ENCODE measurements around the gene ARPC1B.

Gene ARPC1B

GRCh38 chr7:99398891-99399445, 24.4 kb downstream of the ARPC1B start:
- no peak for ATAC-seq (ENCODE audit: low read depth)
- Histone ChIP-seq H3K9me3 (ENCODE audit: severe bottlenecking) (no peaks in the 10 kb centered on the region), H3K27me3 (ENCODE audit: insufficient read depth, poor library complexity, severe bottlenecking) (no peaks in the 10 kb centered on the region), H3K27ac (ENCODE audit: poor library complexity, severe bottlenecking) (no peak overlapping the region), H3K4me3 (ENCODE audit: severe bottlenecking) (no peak overlapping the region), H3K36me3 (ENCODE audit: low read depth) (peaks cover 89% of the 10 kb centered on the region), H3K4me1 (ENCODE audit: insufficient read depth, poor library complexity, severe bottlenecking) (no peaks in the 10 kb centered on the region)
- DNase-seq (ENCODE audit: low spot score), result no peak
- no peak for TF ChIP-seq CTCF (IDR thresholded peaks at IDR 0.05; ENCODE audit: poor library complexity, severe bottlenecking)

- ATAC-seq (ENCODE audit: low read depth), result no peak
- no peaks in the 10 kb centered on the region for H3K4me1 ChIP-seq (ENCODE audit: insufficient read depth, poor library complexity, severe bottlenecking)
- no peaks in the 10 kb centered on the region for H3K9me3 ChIP-seq (ENCODE audit: severe bottlenecking)
- no peak overlapping the region for H3K27ac ChIP-seq (ENCODE audit: poor library complexity, severe bottlenecking)
- no peak for DNase-seq (ENCODE audit: low spot score)
- no peak for TF ChIP-seq CTCF (IDR thresholded peaks at IDR 0.05; ENCODE audit: poor library complexity, severe bottlenecking)
- H3K27me3 ChIP-seq (ENCODE audit: insufficient read depth, poor library complexity, severe bottlenecking), result no peaks in the 10 kb centered on the region
- no peak overlapping the region for H3K4me3 ChIP-seq (ENCODE audit: severe bottlenecking)
- peaks cover 92% of the 10 kb centered on the region for H3K36me3 ChIP-seq (ENCODE audit: low read depth)
These were observed 25.1 kb downstream of the ARPC1B start for GRCh38 chr7:99399597-99399996.

- no peak for DNase-seq (ENCODE audit: low spot score)
- H3K36me3 ChIP-seq (ENCODE audit: low read depth), result peaks cover 80% of the 10 kb centered on the region
These were observed 28.3 kb downstream of the ARPC1B start for GRCh38 chr7:99402854-99403253.

DNA sequence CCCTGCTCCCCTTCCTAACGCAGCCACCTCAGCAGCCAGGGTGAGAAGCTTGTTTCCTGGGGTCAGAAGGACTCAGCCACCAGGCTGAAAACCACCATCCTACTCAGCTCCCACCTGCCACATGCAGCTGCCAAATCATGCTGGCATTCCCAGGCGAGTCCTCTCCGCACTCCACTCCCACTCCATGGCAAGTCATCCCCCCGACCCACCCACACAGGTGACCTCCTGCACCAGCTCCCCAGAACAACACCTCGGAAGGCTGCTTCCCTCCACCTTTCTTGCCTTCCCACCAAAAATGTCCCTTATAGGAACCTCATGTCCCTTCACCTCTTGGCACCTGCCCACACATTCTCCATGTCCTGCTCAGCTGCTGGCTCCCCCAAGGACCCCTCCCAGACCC, 29.2 kb downstream of the ARPC1B start:
- H3K9me3 ChIP-seq (ENCODE audit: severe bottlenecking), result no peaks in the 10 kb centered on the region
- no peak for TF ChIP-seq CTCF (IDR thresholded peaks at IDR 0.05; ENCODE audit: poor library complexity, severe bottlenecking)
- H3K4me1 ChIP-seq (ENCODE audit: insufficient read depth, poor library complexity, severe bottlenecking), result peaks cover 6% of the 10 kb centered on the region
- no peak for ATAC-seq (ENCODE audit: low read depth)
- H3K27me3 ChIP-seq (ENCODE audit: insufficient read depth, poor library complexity, severe bottlenecking), result no peaks in the 10 kb centered on the region
- H3K27ac ChIP-seq (ENCODE audit: poor library complexity, severe bottlenecking), result no peak overlapping the region
- H3K36me3 ChIP-seq (ENCODE audit: low read depth), result peaks cover 75% of the 10 kb centered on the region
- H3K4me3 ChIP-seq (ENCODE audit: severe bottlenecking), result no peak overlapping the region
- no peak for DNase-seq (ENCODE audit: low spot score)

More at GRCh38 chr7:99402854-99403253, 28.3 kb downstream of the ARPC1B start:
- no peaks in the 10 kb centered on the region for H3K27me3 ChIP-seq (ENCODE audit: insufficient read depth, poor library complexity, severe bottlenecking)
- H3K4me3 ChIP-seq (ENCODE audit: severe bottlenecking), result no peak overlapping the region
- H3K27ac ChIP-seq (ENCODE audit: poor library complexity, severe bottlenecking), result no peak overlapping the region
- peaks cover 6% of the 10 kb centered on the region for H3K4me1 ChIP-seq (ENCODE audit: insufficient read depth, poor library complexity, severe bottlenecking)
- ATAC-seq (ENCODE audit: low read depth), result no peak
- no peak for TF ChIP-seq CTCF (IDR thresholded peaks at IDR 0.05; ENCODE audit: poor library complexity, severe bottlenecking)
- no peaks in the 10 kb centered on the region for H3K9me3 ChIP-seq (ENCODE audit: severe bottlenecking)

GRCh38 chr7:99404235-99404976, 29.9 kb downstream of the ARPC1B start:
- peaks cover 6% of the 10 kb centered on the region for H3K4me1 ChIP-seq (ENCODE audit: insufficient read depth, poor library complexity, severe bottlenecking)
- ATAC-seq (ENCODE audit: low read depth) (no peak), DNase-seq (ENCODE audit: low spot score) (no peak)
- H3K36me3 ChIP-seq (ENCODE audit: low read depth), result peaks cover 69% of the 10 kb centered on the region
- no peak overlapping the region for H3K4me3 ChIP-seq (ENCODE audit: severe bottlenecking)
- H3K27me3 ChIP-seq (ENCODE audit: insufficient read depth, poor library complexity, severe bottlenecking), result no peaks in the 10 kb centered on the region
- no peak overlapping the region for H3K27ac ChIP-seq (ENCODE audit: poor library complexity, severe bottlenecking)
- TF ChIP-seq CTCF (IDR thresholded peaks at IDR 0.05; ENCODE audit: poor library complexity, severe bottlenecking), result no peak
- no peaks in the 10 kb centered on the region for H3K9me3 ChIP-seq (ENCODE audit: severe bottlenecking)

All from RWPE2 (cell line).